Neural progenitor cell (in vitro differentiated cells): ENCODE results near the gene ZMYM4. TPM values are rescaled to one million over a fixed set of nuclear protein-coding genes. Genes with fewer than 3 reads are reported as not detected.

Experiments used
- DNase-seq: peaks from one replicate; pipeline ENCODE4 v3.0.0-alpha.2; 2016; ENCODE audit warnings: low spot score
- H2AFZ ChIP-seq: fragments of 200-600 bp; sonication (generic); replicated peaks from 2 replicates; pipeline ENCODE4 v1.6.1; 2016; ENCODE audit warnings: antibody characterized with exemption
- H3F3A ChIP-seq: fragments of 200-600 bp; sonication (generic); 2 replicates; pipeline ENCODE4 v1.6.1; 2016; ENCODE audit warnings: antibody characterized with exemption, low read depth
- H3K27ac ChIP-seq: fragments of 200-600 bp; sonication (generic); 2 replicates; pipeline ENCODE4 v1.5.1; 2016; ENCODE audit warnings: mild to moderate bottlenecking
- H3K27me3 ChIP-seq: fragments of 200-600 bp; sonication (generic); 2 replicates; pipeline ENCODE4 v1.6.1; 2016; ENCODE audit warnings: mild to moderate bottlenecking, moderate library complexity
- H3K36me3 ChIP-seq: fragments of 200-600 bp; sonication (generic); 2 replicates; pipeline ENCODE4 v1.5.1; 2016
- H3K4me1 ChIP-seq: fragments of 200-600 bp; sonication (generic); 2 replicates; pipeline ENCODE4 v1.6.1; 2016; ENCODE audit warnings: mixed run types
- H3K4me2 ChIP-seq: fragments of 200-600 bp; sonication (generic); 2 replicates; pipeline ENCODE4 v1.6.1; 2016
- H3K4me3 ChIP-seq: fragments of 200-600 bp; sonication (generic); 2 replicates; pipeline ENCODE4 v1.5.1; 2016
- H3K79me2 ChIP-seq: fragments of 200-600 bp; sonication (generic); 2 replicates; pipeline ENCODE4 v1.6.1; 2016; ENCODE audit warnings: low read depth
- H3K9ac ChIP-seq: fragments of 200-600 bp; sonication (generic); 2 replicates; pipeline ENCODE4 v1.6.1; 2016
- H3K9me3 ChIP-seq: fragments of 200-600 bp; sonication (generic); 2 replicates; pipeline ENCODE4 v1.5.1; 2016; ENCODE audit warnings: low read depth
- H4K20me1 ChIP-seq: fragments of 200-600 bp; sonication (generic); 2 replicates; pipeline ENCODE4 v1.6.1; 2016; ENCODE audit warnings: low read depth
- H3K27ac Mint-ChIP-seq: 3 replicates; pipeline ENCODE4 v1.8.0; 2021; ENCODE audit warnings: mixed read lengths
- H3K27me3 Mint-ChIP-seq: 2 replicates; pipeline ENCODE4 v1.8.0; 2022; ENCODE audit warnings: low read depth, mild to moderate bottlenecking, inconsistent platforms, moderate library complexity, mixed read lengths; ENCODE audit not compliant: insufficient read depth
- H3K36me3 Mint-ChIP-seq: 3 replicates; pipeline ENCODE4 v1.8.0; 2021; ENCODE audit warnings: mixed read lengths
- H3K4me1 Mint-ChIP-seq: 3 replicates; pipeline ENCODE4 v1.8.0; 2021; ENCODE audit warnings: mixed read lengths
- H3K4me3 Mint-ChIP-seq: 3 replicates; pipeline ENCODE4 v1.8.0; 2021; ENCODE audit warnings: mild to moderate bottlenecking, moderate library complexity, mixed read lengths
- H3K9me3 Mint-ChIP-seq: 3 replicates; pipeline ENCODE4 v1.8.0; 2020; ENCODE audit warnings: mixed read lengths
- CTCF ChIP-seq: fragments of 200-600 bp; sonication (generic); IDR thresholded peaks from 2 replicates; pipeline ENCODE4 v1.5.1; 2017; ENCODE audit warnings: antibody characterized with exemption, mild to moderate bottlenecking
- EZH2 ChIP-seq: fragments of 200-600 bp; sonication (generic); IDR thresholded peaks from 2 replicates; pipeline ENCODE4 v1.6.1; 2017; ENCODE audit warnings: antibody characterized with exemption, mild to moderate bottlenecking, moderate library complexity
- EZH2phosphoT487 ChIP-seq: fragments of 200-600 bp; sonication (generic); IDR thresholded peaks from 2 replicates; pipeline ENCODE4 v1.6.1; 2017; ENCODE audit warnings: antibody characterized with exemption
- total RNA-seq: library from RNA; depleted of rRNA; stranded (reverse); fragments of >200 nt; gene quantifications from 2 replicates; pipeline ENCODE4 v1.2.3, GENCODE V29; 2015; ENCODE audit warnings: low replicate concordance

Gene ZMYM4
- total RNA-seq, 1 donor from 2014 or later: 106 TPM

- Mint-ChIP-seq H3K4me1 (peaks cover 23% of the 10 kb centered on the region), H3K9me3 (peaks cover 3% of the 10 kb centered on the region), H3K27me3 (no peaks in the 10 kb centered on the region), H3K27ac (peak overlapping the region; percentile 93), H3K36me3 (peaks cover 23% of the 10 kb centered on the region), H3K4me3 (peak overlapping the region; percentile 95)
- TF ChIP-seq EZH2: no peak
- TF ChIP-seq EZH2phosphoT487: no peak
- no peak for TF ChIP-seq CTCF
- Histone ChIP-seq H4K20me1 (peaks cover 14% of the 10 kb centered on the region), H3F3A (no peaks in the 10 kb centered on the region), H3K9ac (peak overlapping the region; percentile 94), H3K79me2 (peaks cover 68% of the 10 kb centered on the region), H3K36me3 (no peaks in the 10 kb centered on the region), H3K4me2 (peak overlapping the region; percentile 81), H3K4me3 (peak overlapping the region; percentile 96), H3K27me3 (no peaks in the 10 kb centered on the region), H2AFZ (peak overlapping the region; percentile 92), H3K27ac (no peak overlapping the region), H3K9me3 (no peaks in the 10 kb centered on the region), H3K4me1 (peaks cover 9% of the 10 kb centered on the region)
- DNase-seq: no peak
Measured at GRCh38 chr1:35269201-35269988, 886 bp downstream of the ZMYM4 start.

- Mint-ChIP-seq H3K4me3 (peak overlapping the region; percentile 95), H3K27ac (no peak overlapping the region), H3K27me3 (no peaks in the 10 kb centered on the region), H3K9me3 (peaks cover 3% of the 10 kb centered on the region), H3K36me3 (peaks cover 25% of the 10 kb centered on the region), H3K4me1 (peaks cover 18% of the 10 kb centered on the region)
- Histone ChIP-seq H3K4me1 (peaks cover 11% of the 10 kb centered on the region), H2AFZ (no peak overlapping the region), H3K9me3 (no peaks in the 10 kb centered on the region), H3K27me3 (no peaks in the 10 kb centered on the region), H3K4me3 (peak overlapping the region; percentile 96), H4K20me1 (peaks cover 19% of the 10 kb centered on the region), H3K36me3 (no peaks in the 10 kb centered on the region), H3K9ac (peak overlapping the region; percentile 94), H3F3A (no peaks in the 10 kb centered on the region), H3K27ac (no peak overlapping the region), H3K79me2 (peaks cover 73% of the 10 kb centered on the region), H3K4me2 (peak overlapping the region; percentile 81)
- DNase-seq: no peak
- TF ChIP-seq CTCF (no peak), EZH2 (no peak), EZH2phosphoT487 (no peak)
Measured at GRCh38 chr1:35269989-35270289, 1.4 kb downstream of the ZMYM4 start.

- Mint-ChIP-seq H3K27me3 (no peaks in the 10 kb centered on the region), H3K4me3 (peak overlapping the region; percentile 74), H3K4me1 (peaks cover 15% of the 10 kb centered on the region), H3K9me3 (peaks cover 3% of the 10 kb centered on the region), H3K36me3 (peaks cover 25% of the 10 kb centered on the region), H3K27ac (no peak overlapping the region)
- no peak overlapping the region for H3K27ac ChIP-seq
- H3F3A ChIP-seq: peaks cover 4% of the 10 kb centered on the region
- H3K4me2 ChIP-seq: peak overlapping the region; percentile 81
- DNase-seq: no peak
- H3K9ac ChIP-seq: no peak overlapping the region
- H4K20me1 ChIP-seq: peaks cover 28% of the 10 kb centered on the region
- H3K27me3 ChIP-seq: no peaks in the 10 kb centered on the region
- no peaks in the 10 kb centered on the region for H3K9me3 ChIP-seq
- H3K36me3 ChIP-seq: no peaks in the 10 kb centered on the region
- H3K4me3 ChIP-seq: no peak overlapping the region
- H3K4me1 ChIP-seq: peaks cover 20% of the 10 kb centered on the region
- H3K79me2 ChIP-seq: peaks cover 82% of the 10 kb centered on the region
- no peak overlapping the region for H2AFZ ChIP-seq
- TF ChIP-seq EZH2phosphoT487: no peak
Measured at GRCh38 chr1:35270836-35271235, 2.3 kb downstream of the ZMYM4 start.

GRCh38 chr1:35274197-35274596, 5.7 kb downstream of the ZMYM4 start:
- Histone ChIP-seq H3K4me3 (no peak overlapping the region), H3F3A (peaks cover 14% of the 10 kb centered on the region), H2AFZ (no peak overlapping the region), H3K4me1 (peaks cover 30% of the 10 kb centered on the region), H3K27me3 (no peaks in the 10 kb centered on the region), H3K9me3 (no peaks in the 10 kb centered on the region), H3K79me2 (peaks cover 100% of the 10 kb centered on the region), H3K4me2 (no peak overlapping the region), H3K36me3 (peaks cover 3% of the 10 kb centered on the region), H3K9ac (no peak overlapping the region), H3K27ac (no peak overlapping the region), H4K20me1 (peaks cover 44% of the 10 kb centered on the region)
- H3K4me1 Mint-ChIP-seq: peaks cover 11% of the 10 kb centered on the region
- no peak for TF ChIP-seq EZH2
- TF ChIP-seq CTCF: no peak
- TF ChIP-seq EZH2phosphoT487: no peak
- H3K27ac Mint-ChIP-seq: no peak overlapping the region
- H3K9me3 Mint-ChIP-seq: peaks cover 30% of the 10 kb centered on the region
- DNase-seq: no peak
- H3K36me3 Mint-ChIP-seq: peaks cover 54% of the 10 kb centered on the region
- no peak overlapping the region for H3K4me3 Mint-ChIP-seq
- no peaks in the 10 kb centered on the region for H3K27me3 Mint-ChIP-seq
